Activated CD4-positive, alpha-beta T cell treated with anti-CD3 and anti-CD28 coated beads for 4 hours (primary cell): Measurements from ENCODE around the gene HAUS1.
"Not testable (repeated sequence)": the region's sequence is repeated elsewhere in the genome, so short reads cannot be mapped to it uniquely, and the experiment has no call there.

ENCODE experiments used
- DNase-seq, 2 donors: peaks; one replicate each; pipeline ENCODE4 v3.0.0-alpha.2; 2020

Gene HAUS1

DNA sequence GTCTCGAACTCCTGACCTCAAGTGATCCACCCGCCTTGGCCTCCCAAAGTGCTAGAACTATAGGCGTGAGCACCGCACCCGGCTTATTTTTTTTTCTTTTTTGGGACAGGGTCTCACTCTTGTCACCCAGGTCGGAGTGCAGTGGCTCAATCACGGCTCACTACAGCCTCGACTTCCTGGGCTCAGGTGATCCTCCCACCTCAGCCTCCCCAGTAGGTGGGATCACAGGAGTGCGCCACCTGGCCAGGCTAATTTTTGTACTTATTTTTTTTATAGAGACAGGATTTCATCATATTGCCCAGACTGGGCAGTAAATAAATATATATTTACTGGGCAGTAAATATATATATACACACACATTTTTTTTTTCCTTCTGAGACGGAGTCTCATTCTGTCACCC lies 8.7 kb upstream of the HAUS1 start:
- DNase-seq: no peak

DNA sequence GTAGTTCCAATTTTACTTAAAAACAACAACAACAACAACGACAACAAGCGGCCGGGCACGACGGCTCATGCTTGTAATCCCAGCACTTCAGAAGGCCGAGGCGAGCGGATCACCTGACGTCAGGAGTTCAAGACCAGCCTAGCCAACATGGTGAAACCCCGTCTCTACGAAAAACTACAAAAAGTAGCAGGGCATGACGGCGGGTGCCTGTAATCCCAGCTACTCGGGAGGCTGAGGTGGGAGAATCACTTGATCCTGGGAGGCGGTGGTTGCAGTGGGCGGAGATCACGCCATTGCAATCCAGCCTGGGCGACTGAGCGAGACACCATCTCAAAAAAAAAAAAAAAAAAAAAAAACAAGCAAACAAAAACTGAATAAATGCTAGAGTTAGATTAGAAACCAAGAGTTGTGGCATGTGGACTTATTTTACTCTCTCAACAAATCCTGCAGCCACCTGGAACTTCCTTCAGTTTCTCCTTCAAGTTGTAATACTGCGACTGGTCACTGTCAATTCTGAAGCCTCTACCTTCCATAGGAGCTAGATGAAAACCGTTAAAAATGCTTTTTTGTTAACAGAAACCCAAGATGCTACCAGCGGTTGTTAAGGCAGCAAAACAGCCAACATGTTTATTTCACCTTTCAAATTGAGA lies 7.4 kb upstream of the HAUS1 start:
- DNase-seq: no peak

DNA sequence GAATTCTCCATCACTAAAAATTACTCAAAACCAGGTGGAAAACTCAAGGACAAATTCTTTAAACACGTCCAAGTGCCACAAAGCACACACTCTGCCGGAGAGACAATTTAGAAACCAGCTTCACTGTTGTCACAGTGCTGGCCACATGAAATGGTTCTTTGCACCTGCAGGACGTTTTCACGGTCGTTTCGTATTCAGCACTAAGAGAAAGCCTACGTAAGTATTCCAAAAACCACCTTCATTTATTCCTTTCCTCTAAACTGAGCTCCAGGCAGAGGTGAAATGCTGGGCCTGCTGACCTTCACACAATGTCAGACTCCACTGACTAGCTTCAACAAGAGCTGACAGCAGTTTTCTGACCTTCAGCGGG lies 6.8 kb upstream of the HAUS1 start:
- no peak for DNase-seq

DNA sequence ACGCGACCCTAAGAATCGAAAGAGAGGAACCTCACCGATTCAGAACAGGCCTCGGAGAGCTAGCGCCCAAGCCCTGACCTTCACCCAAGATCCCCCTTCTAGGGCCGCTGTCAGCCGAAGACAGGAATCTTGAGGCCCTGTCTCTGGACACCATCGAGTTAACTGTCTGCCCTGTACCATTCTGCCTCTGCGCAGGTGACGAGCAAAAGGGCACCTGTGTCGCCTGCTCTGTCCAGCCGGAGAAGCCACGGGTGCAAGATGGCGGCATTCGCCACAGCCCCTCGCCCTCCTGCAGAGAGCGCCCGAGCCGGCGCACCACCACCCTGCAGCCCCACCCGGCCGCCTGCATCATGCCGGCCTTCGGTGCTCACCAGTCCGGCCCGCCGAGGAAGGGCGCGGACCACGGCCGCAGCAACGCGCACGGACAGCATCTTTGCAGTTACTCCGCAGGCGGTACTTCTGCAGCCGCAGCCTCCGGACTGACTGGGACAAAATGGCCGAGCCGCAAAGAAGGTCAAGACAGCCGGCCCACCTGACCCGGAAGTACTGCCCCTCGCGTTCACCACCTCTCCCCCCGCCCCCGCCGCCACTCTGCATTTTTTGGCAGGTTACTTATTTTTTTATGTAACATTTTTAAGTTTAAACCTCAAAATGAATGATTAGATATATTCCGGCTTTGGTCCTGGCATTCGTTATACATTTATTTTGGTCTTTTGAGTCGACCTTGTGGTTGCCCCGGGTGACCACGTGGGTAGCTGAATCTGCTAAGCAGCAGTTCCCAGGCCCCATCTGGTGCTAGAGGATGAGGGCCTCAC lies 6.2 kb upstream of the HAUS1 start, which contains the start of gene ATP5F1A:
Gene ATP5F1A, minus strand, starts transcription at position 496 of the 815 bp plus-strand sequence. Its CDS starts 65 bp downstream, at position 431.
- DNase-seq: peak; percentile 82 to 85

DNA sequence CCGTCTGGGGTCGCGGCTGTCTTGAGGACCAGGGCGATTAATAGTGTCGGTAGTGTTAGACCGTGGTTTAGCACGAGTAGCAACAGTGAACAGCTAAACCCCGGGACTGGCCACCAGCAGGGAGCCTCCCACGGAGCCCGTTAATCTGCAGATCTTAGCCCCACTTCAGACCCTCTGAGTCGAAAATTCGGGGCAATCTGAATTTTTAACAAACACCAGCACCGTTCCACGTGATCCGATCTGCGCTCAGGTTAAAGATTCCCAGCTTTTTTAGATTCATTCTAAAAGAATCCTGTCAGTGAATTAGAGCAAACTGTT lies 5.6 kb upstream of the HAUS1 start:
- DNase-seq: no peak

DNA sequence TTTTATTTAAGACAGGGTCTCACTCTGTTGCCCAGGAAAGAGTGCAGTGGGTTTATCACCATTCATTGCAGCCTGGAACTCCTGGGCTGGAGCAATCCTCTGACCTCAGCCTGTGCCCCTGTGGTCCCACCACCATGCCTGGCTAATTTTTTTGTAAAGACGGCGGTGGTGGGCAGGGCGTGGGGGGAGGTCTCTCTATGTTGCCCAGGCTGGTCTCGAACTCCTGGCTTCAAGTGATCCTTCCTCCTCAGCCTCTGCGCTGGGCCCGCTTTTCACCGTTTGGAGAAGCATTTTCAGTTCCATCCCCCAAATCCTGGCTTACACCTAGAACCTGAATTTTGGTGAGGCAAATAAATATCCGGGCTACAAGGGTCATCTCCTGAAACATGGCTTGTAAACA lies 4.7 kb upstream of the HAUS1 start:
- no peak for DNase-seq

DNA sequence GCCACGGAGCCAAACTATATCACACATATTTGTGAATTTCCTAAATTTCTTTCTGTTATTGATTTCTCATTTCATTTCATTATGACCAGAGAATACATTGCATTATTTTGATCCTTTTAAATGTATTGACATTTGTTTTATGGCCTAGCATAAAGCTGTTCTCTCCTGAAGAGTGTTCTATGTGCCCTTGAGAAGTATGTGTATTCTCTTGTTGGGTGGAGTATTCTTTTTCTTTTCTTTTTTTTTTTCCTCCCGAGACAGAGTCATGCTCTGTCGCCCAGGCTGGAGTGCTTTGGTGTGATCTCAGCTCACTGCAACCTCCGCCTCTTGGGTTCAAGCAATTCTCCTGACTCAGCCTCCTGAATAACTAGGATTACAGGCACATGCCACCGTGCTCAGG lies 5.2 kb downstream of the HAUS1 start:
- DNase-seq: no peak

DNA sequence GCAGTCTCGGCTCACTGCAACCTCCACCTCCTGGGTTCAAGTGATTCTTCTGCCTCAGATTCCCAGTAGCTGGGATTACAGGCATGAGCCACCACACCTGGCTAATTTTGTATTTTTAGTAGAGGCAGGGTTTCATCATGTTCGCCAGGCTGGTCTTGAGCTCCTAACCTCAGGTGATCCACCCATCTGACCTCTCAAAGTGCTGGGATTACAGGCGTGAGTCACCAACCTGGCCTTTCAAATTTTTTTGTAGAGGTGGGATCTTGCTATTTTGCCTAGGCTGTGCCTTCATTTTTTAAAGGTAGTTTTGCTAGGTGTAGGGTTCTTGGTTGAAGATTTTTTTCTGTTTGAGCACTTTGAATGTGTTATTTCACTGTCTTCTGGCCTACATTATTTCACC lies 6.2 kb downstream of the HAUS1 start:
- no peak for DNase-seq

DNA sequence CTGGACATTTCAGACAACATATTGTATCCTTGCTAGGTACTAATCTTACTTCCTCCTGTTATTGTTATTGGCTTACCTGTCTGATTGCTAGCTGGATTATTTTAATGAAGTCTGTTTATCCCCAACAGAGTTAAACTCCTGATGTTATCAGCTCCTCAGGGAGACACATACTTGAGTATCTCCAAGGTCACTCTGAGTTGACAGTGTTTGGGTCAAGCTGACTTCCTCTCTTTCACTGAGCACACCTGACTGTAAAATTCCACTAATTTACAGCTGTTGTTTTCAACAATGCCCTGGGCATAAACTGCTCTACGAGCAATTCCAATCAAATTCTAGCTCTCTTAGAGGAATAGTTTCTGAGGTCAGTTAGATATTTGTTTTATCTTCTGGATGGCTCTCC lies 9.6 kb downstream of the HAUS1 start:
- DNase-seq: no peak

DNA sequence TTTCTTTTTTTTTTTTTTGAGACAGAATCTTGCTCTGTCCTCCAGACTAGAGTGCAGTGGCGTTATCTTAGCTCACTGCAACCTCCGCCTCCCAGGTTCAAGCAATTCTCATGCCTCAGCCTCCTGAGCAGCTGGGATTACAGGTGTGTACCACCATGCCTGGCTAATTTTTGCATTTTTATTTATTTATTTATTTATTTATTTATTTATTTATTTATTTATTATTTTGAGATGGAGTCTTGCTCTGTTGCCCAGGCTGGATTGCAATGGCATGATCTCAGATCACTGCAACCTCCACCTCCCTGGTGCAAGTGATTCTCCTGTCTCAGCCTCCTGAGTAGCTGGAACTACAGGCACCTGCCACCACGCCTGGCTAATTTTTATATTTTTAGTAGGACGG lies 22.4 kb downstream of the HAUS1 start:
- DNase-seq: not testable (repeated sequence)

DNA sequence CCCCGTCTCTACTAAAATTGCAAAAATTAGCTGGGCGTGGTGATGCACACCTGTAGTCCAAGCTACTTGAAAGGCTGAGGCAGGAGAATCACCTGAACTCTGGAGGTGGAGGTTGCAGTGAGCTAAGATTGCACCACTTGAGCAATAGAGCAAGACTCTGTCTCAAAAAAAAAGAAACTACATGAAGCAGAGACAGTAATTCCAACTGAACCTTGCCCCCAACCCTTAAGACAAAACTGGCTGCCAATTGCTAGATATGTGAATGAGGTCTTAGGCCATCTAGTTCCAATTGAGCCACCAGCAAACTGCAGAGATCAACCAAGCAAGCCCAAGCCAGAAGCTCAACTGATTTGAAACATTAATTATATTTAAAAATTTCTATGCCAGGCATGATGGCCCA lies 25.9 kb downstream of the HAUS1 start:
- DNase-seq: no peak

DNA sequence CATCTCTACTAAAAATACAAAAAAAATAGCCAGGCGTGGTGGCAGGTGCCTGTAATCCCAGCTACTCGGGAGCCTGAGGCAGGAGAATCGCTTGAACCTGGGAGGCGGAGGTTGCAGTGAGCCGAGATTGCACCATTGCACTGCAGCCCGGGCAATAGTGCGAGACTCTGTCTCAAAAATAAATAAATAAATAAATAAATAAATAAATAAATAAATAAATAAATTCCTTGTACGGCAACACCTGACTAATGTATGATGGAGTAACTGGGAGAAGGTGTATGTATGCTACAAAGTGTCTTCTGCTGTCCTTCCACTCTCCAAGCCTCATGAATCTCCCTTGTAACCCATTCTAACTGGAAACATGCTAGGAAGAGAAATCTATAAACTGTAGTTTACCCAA lies 26.4 kb downstream of the HAUS1 start:
- DNase-seq: not testable (repeated sequence)

DNA sequence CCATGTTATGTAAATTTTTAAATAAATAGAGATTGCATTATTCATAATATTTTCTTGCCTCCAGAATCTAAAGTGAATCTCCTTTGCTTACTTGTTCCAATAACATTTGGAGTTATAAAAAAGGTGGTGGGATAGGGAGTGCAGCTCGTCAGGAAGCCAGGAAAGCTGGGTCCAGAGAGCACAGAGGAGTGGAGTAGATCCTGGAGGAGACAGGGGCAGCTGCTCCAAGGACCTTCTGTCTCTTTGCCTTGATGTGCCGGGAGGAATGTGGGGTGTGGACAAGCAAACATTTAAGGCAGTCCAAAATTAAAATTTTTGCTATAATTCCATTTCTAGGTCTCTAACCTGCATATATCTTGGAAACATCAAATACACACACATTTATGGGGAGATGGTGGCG lies 29.3 kb downstream of the HAUS1 start:
- no peak for DNase-seq

DNA sequence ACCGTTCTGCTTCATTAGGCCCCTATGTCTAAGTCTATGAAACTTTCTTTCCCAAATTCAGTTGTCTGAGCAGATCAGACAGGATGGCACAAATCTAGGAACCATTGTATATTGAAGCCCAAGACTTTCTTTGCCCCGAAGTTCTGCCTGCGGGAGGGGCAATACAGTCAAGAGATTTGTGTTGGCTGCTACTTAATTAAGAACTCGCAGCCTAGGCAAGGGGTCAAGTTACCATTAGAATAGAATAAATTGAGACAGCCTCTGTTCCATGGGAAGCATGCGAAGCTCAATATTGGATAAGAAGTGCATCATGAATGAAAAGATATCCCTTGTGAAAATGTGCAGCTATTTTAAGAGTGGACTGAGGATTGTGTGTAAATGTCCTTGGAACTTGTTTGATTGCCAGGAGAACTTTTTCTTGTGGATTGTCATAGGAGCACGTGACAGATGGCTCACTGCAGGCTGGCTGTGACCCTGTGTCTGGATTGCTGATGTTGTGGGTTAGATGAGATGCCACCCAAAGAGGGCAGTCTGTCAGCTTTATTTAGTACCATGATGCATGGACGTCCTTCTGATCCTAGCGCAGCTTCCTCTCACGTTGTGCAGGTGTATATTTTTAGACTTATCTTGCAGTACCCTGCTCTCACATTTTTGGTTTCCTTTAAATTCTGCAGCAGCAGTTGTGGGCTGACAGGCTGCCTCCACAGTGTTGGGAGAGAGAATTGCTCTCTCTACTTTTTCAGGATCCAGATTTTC lies 30.9 kb downstream of the HAUS1 start:
- DNase-seq: no peak

DNA sequence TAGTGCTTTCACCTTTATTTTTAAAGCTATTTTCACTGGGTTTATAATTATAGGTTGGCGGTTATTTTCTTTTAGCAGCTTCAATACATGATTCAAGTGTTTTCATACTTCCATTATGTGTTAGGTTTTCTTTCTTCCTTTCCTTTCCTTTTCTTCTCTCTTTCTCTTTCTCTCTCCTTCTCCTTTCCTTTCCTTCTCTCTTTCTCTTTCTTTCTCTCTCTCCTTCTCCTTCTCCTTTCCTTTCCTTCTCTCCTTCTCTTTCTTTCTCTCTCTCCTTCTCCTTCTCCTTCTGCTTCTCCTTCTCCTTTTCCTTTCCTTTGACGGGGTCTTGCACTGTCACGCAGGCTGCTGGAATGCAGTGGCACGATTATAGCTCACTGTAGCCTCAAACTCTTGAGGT lies 36.0 kb downstream of the HAUS1 start:
- no peak for DNase-seq

DNA sequence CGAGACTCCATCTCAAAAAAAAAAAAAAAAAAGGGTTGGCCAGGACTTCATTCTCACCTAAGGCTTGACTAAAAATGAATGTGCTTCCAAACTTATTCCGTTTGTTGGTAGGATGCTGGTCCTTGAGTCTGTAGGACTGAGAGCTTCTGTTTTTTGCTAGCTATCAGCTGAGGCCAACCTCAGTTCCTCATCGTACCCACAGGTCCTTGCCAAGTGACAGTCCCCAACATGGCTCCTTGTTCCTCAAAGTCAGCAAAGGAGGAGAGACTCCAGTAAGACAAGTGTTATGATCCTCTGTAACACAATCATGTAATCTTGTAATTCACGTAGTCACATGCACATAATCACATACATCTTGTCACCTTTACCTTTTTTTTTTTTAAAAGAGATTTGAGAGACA lies 37.0 kb downstream of the HAUS1 start:
- no peak for DNase-seq

DNA sequence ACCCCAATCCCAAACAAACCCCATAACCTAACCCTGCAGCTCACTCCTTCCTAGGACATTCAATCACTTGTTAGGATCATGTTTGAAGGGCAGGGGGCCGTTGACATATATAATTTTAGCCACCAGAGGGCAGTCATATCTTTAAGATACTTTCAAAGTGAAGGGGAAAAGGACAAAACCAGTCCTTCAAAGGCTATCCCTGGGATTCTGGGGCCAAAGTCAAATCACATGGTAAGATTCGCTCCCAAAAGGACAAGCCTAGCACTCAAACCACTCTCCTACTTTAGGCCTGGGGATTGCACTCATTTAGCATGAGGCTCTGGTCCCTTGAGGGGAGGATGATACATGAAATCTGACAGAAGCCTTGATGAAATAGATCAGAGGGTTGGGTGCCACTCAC lies 44.6 kb downstream of the HAUS1 start:
- DNase-seq: peak; percentile 33 to 57

DNA sequence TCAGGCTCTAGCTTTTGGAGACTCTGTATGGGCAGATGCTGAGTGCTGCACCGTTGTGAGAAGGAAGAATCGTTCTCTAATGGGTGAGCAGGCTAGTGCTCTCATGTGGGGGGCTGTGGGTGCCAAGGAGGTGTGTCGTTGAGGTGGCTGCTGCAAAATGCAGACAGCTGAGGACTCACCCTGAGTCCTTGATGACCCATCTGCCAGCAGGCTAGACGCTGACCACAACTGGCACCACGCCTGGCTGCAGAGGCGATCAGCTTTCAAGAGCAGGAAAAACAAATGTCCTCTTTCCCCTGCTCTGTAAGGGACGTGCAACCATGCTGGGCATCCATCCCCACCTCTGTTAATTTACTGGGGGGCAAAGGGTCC lies 48.2 kb downstream of the HAUS1 start:
- no peak for DNase-seq

DNA sequence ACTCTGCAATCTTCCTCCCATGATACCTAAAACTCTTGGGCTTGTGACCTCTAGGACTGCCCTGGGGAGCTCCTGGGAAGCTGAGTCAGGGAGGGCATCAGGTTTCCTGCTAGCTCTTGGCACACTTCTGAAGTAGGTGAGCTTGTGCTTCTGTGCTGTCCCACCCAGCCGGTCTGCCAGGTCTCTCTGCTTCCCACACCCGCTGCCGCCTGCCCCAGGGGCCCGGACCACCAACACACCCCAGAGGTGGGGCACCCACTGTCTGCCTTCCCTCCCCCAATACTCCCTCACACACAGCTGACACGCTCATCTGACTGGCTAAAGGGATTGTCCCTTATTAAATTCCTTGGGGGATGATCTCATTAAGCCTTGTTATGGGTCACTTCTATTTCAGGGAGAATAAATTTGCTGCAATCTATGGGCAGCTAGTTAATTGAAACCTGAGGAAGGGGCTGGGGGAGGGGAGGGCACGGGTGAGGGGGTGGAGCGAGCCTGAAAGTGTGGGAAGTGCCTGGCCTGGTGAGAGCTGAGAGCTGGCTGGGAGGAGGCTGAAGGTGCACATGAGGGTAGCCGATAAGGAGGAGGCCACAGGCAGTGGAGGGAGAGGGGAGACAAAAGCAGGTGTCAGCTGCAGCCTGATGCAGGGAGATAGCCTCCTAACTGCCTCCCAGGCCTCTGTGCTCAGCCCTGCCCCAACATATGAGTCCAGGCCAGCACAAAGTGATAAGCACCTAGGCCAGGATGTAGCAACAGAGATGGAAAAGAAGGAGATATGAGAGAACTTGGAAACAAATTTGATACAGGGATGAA lies 48.8 kb downstream of the HAUS1 start:
- DNase-seq: no peak

DNA sequence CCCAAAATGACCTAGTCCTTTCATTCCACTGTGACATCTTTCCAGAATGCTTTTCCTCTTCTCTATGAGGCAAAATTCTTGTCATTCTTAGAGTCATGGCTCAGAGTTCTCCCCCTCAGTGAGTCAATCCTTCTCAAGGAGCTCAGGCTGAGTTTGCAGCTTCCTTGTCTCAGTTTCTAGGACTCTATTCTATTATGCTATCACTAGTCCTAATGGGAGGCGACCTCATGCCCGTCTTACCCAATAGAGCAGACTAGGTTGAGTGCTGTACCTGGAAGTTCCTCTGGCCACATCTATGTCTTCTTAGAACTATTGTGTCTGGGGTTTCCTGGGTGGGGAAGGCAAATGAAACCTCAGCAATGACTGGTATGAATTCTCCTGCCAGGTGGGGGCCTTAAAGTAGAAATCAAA lies 51.5 kb downstream of the HAUS1 start:
- DNase-seq: peak; percentile 51 to 57

DNA sequence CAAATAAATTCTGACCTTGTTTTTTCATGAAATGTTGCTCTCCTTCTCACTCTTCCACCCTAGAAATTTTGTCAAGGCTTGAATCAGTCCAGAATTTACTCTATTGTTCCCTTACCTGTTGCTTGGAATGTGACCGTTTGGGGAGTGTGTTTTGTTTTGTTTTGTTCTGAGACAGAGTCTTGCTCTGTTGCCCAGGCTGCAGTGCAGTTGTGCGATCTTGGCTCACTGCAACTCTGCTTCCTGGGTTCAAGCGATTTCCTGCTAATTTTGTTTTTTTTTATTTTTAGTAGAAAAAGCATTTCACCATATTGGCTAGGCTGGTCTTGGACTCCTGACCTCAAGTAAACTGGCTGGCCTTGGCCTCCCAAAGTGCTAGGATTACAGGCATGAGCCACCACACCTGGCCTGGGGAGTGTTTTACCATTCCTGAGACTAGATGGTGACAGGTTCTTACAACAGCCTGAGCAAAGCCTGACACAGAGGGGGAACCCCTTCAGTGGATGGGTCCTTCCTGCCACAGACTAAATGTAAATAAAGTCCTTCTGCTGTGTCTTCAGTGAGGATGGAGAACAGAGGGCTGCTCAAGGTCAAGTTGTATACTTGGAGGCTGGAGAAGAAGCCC lies 52.0 kb downstream of the HAUS1 start:
- DNase-seq: peak; percentile 9 to 24

DNA sequence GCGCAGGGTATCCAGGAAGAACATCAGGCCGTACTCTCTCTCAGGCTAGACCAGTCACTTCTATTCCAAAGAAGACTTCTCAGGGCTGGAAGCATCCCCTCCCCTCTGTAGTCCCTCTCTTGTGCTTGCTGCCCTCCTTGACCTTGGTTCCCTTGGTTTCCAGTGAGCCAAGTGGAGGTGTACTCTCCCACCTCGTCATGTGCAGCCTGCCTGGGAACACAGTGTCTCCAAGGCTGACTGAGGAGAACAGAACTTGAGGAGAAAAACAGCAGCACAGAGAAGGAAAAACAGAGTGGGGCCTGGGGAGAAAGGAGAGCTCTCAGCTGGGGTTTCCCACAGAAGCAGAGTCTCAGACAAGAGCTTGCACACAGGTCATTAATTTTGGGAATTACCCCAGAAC lies 52.7 kb downstream of the HAUS1 start:
- no peak for DNase-seq

DNA sequence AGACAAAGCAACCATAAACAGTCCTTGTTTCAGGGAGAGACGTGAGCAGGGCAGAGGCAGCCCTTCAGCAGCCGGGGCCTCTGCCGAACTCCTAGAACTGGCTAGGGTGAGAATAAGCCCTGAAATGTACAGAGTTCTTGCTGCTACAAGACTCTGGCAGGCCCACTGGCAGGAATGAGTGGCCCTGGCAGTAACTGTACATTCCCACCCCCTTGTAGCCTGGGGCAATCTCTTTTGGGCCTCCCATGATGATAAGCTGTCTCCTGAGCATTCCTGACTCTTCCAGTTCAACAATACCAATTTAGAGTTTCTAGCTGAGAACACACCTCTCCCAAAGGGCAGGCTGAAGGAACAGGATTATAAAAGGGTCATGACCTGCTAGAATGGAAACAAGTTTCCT lies 54.3 kb downstream of the HAUS1 start:
- no peak for DNase-seq
